Right atrium auricular region (tissue), 2 donors: Measurements from ENCODE around the gene MYO5B. TPM values are rescaled to one million over a fixed set of nuclear protein-coding genes. Genes with fewer than 3 reads are reported as not detected.

Experiments used
- DNase-seq: peaks from one replicate; pipeline ENCODE4 v3.0.0-alpha.2; 2019; ENCODE audit warnings: low spot score
- H3K27ac ChIP-seq, 2 donors: fragments of 200-600 bp; sonication (generic); 1 replicate in 1 of 2; 2 replicates in 1 of 2; pipeline ENCODE4 v1.5.1; 2016 to 2019
- H3K27me3 ChIP-seq, 2 donors: fragments of 200-600 bp; sonication (generic); one replicate each; pipeline versions ENCODE4 v1.5.1 to v1.6.0; 2017 to 2019
- H3K36me3 ChIP-seq: fragments of 200-600 bp; sonication (generic); one replicate; pipeline ENCODE4 v1.5.1; 2016
- H3K4me1 ChIP-seq, 2 donors: fragments of 200-600 bp; sonication (generic); one replicate each; pipeline versions ENCODE4 v1.5.1 to v1.6.0; 2017 to 2019
- H3K4me3 ChIP-seq, 2 donors: fragments of 200-600 bp; sonication (generic); 1 replicate in 1 of 2; 2 replicates in 1 of 2; pipeline ENCODE4 v1.5.1; 2017 to 2019; ENCODE audit warnings: mild to moderate bottlenecking in 1 of 2, moderate library complexity in 1 of 2
- H3K9me3 ChIP-seq, 2 donors: fragments of 200-600 bp; sonication (generic); one replicate each; pipeline ENCODE4 v1.5.1; 2019
- total RNA-seq, 2 donors: library from RNA; depleted of rRNA; stranded (reverse); fragments of >200 nt; gene quantifications; one replicate each; pipeline ENCODE4 v1.1.0, GENCODE V29; 2016
- TF ChIP-seq, protein P1 (sequence below), 2 donors: fragments of 200-600 bp; sonication (generic); IDR thresholded peaks; one replicate each; pipeline ENCODE4 v1.5.1; 2019; ENCODE audit warnings: antibody characterized with exemption in 2 of 2

Gene MYO5B
- total RNA-seq, 2 donors from 2014 or later: 7.7 to 10.2 TPM

DNA sequence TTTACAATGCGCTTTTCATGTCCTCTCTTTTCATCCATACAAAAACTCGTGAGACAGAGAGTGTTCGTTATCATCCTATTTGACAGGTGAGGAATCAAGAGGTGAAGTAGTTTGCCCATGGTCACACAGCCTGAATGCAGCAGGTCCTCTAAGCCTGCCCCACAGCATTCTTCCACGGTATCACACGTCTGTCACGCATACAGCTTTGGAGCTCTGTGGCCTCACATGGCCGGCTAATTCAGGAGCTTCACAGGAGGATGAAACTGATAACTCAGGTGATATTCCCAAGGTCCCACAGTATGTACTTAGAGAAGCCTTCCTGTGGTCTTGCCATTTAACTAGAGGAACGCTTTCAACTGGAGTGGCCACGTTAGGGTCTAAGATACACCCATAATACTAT, 59.0 kb downstream of the MYO5B start:
- DNase-seq: no peak
- Histone ChIP-seq H3K4me1 (no peaks in the 10 kb centered on the region), H3K27ac (no peak overlapping the region), H3K36me3 (no peaks in the 10 kb centered on the region), H3K27me3 (no peaks in the 10 kb centered on the region), H3K9me3 (no peaks in the 10 kb centered on the region), H3K4me3 (no peak overlapping the region)
- TF ChIP-seq, protein P1, sequence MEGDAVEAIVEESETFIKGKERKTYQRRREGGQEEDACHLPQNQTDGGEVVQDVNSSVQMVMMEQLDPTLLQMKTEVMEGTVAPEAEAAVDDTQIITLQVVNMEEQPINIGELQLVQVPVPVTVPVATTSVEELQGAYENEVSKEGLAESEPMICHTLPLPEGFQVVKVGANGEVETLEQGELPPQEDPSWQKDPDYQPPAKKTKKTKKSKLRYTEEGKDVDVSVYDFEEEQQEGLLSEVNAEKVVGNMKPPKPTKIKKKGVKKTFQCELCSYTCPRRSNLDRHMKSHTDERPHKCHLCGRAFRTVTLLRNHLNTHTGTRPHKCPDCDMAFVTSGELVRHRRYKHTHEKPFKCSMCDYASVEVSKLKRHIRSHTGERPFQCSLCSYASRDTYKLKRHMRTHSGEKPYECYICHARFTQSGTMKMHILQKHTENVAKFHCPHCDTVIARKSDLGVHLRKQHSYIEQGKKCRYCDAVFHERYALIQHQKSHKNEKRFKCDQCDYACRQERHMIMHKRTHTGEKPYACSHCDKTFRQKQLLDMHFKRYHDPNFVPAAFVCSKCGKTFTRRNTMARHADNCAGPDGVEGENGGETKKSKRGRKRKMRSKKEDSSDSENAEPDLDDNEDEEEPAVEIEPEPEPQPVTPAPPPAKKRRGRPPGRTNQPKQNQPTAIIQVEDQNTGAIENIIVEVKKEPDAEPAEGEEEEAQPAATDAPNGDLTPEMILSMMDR (IDR thresholded peaks at IDR 0.05): no peak

DNA sequence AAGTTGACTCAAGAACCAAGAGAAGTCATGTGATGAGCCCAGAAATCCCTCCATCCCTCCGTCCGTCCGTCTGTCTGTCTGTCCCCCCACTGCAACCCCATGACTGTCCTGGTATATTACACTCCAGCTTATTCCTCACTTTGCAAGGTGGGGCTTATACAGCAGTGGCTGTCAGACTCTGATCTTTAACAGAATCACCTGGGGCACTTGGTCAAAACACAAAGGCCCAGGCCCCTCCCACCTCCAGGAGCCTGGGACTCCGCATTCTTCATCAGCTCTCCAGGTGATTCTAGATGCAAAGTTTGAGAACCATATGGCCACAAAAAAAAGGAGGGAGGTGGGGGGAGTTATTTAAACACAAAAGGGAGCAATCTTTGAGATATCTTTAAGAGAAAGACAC, 61.4 kb downstream of the MYO5B start:
- TF ChIP-seq, protein P1 (IDR thresholded peaks at IDR 0.05): no peak

DNA sequence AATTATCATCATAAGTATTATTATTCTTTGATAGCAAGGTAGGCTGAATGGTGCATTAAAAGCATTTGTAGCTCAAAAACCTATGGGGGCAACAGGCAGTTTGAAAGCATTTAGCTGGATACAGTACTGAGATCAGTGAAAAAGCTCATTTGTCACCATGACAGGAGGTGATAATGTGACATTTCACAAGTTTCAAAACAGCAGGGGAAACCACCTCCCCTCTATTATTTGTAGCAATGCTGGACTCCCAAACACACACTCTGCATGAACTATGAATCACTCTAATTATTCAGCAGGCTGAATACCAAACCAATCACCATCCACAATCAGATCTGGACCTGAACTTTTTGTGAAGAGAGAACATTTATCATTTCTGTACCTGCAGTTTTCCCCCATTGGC, 63.4 kb downstream of the MYO5B start:
- Histone ChIP-seq H3K27ac (no peak overlapping the region), H3K9me3 (no peaks in the 10 kb centered on the region), H3K27me3 (no peaks in the 10 kb centered on the region), H3K4me3 (no peak overlapping the region), H3K4me1 (no peaks in the 10 kb centered on the region), H3K36me3 (no peaks in the 10 kb centered on the region)
- no peak for DNase-seq
- TF ChIP-seq, protein P1 (IDR thresholded peaks at IDR 0.05): no peak

More for the DNA sequence above, 61.4 kb downstream of the MYO5B start:
- H3K4me1 ChIP-seq: no peaks in the 10 kb centered on the region
- H3K9me3 ChIP-seq: no peaks in the 10 kb centered on the region
- no peaks in the 10 kb centered on the region for H3K27me3 ChIP-seq
- H3K4me3 ChIP-seq: no peak overlapping the region
- no peak for DNase-seq
- no peaks in the 10 kb centered on the region for H3K36me3 ChIP-seq
- H3K27ac ChIP-seq: no peak overlapping the region

DNA sequence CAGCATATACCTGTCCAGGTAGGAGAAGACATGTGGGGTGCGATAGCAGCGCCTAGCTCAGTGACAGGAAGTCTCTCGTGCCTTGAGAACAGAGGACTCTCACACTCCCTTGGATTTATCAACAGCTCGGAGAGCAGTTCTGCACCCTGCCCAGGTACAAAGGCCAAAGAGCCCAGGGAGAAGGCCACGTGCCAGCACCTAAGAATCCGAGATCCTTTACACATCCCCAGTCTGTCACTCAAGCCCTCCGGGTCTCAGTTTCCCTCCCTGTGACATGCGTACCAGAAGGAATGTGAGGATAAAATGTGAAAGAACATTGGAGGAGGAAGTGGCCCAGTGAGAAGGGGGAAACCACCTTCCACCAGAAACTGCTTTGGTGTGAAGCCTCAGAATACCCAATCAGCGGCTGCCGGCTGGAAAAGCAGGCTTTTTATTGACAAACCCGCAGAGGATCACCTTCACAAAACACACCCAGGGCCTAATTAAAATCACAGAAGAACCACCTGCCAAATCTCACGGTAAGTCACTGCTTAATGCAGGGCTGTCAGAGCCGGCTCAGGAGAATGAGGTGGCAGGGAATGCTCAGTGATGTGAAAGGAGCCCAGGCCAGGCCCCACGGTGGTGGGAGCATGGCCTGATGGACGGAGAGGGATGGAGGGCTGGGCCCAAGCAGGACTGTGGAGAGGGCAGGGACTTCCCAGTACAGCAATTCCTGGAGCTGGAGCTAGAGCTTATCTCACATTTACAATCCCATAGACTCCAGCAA, 66.3 kb downstream of the MYO5B start:
- TF ChIP-seq, protein P1 (IDR thresholded peaks at IDR 0.05): no peak
- Histone ChIP-seq H3K27me3 (no peaks in the 10 kb centered on the region), H3K4me1 (no peaks in the 10 kb centered on the region), H3K4me3 (no peak overlapping the region), H3K27ac (no peak overlapping the region), H3K36me3 (no peaks in the 10 kb centered on the region), H3K9me3 (no peaks in the 10 kb centered on the region)
- no peak for DNase-seq

DNA sequence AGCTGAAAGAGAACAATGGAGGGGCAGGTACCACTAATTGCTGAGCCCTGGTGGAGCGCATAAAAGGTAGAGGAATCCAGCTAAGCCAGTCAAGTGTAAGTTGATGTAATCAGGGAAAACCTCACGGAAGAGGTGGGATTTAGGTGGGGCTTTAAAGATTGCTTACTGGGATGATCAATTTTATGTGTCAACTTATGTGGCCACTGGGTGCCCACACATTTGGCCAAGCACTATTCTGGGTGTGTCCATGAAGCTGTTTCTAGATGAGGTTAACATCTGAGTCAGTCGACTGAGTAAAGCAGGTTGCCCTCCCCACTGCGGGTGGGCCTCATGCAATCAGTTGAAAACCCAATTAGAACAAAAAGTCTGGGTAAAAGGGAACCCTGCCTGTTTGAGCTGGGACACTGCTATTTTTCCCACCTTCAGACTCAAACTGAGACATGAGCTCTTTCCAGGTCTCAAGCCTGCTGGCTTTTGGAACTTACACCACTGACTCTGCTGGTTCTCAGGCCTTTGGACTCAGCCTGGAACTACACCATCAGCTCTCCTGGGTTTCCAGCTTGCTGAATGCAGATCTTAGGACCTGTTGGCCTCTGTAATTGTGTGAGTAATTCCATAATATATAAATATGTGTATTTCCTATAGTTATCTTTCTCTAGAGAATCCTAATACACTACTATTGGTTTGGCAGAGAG, 67.3 kb downstream of the MYO5B start:
- Histone ChIP-seq H3K27ac (no peak overlapping the region), H3K4me1 (no peaks in the 10 kb centered on the region), H3K36me3 (no peaks in the 10 kb centered on the region), H3K27me3 (no peaks in the 10 kb centered on the region), H3K9me3 (no peaks in the 10 kb centered on the region), H3K4me3 (no peak overlapping the region)
- DNase-seq: no peak
- TF ChIP-seq, protein P1 (IDR thresholded peaks at IDR 0.05): no peak
